ENCODE results near the gene RASL10B. TPM values are rescaled to one million over a fixed set of nuclear protein-coding genes. Genes with fewer than 3 reads are reported as not detected.

The RASL10B gene
- total RNA-seq, 1 experiment from 2014 or later, result 0.16 TPM

DNA sequence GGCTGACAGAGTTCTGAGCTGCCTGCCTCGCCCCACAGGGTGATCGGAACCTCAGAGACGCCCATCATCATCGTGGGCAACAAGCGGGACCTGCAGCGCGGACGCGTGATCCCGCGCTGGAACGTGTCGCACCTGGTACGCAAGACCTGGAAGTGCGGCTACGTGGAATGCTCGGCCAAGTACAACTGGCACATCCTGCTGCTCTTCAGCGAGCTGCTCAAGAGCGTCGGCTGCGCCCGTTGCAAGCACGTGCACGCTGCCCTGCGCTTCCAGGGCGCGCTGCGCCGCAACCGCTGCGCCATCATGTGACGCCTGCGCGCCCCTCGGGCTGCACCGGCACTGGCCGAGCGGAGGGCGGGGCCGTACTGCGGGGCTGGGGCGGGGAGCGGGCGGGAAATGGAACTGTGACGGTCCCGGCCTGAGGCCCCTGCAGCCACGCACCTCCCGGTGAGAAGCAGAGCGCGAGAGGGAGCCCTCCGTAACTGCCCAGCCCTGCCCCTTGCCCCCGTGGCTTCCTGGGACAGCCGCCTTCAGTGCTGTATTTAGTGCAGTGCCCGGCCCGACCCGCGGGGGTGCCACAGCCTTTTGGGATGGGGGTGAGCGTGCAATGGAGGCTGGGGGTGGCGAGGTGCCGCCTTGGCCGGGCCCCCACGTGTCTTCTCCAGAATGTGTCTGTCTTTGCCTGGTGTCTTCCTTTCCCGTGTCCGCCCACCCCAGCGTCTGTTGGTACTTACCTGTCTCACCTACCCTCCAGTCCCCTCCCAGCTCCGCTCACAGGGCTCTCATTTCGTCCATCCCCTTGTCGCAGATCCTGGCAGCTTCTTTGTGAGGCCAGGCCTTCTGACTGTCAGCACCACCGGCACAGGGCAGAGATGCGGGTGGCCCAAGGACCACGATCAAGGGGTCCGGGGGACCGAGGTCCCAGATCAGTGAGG, 9.8 kb downstream of the RASL10B start:
- Histone ChIP-seq H3K27ac (no peak overlapping the region), H3K4me1 (replicated peaks) (no peaks in the 10 kb centered on the region), H3K27me3 (replicated peaks) (peaks cover 30% of the 10 kb centered on the region), H3K4me3 (no peak overlapping the region), H3K36me3 (no peaks in the 10 kb centered on the region), H3K9me3 (replicated peaks) (no peaks in the 10 kb centered on the region)
- DNase-seq (ENCODE audit: low read depth in 1 of 2, low spot score in 2 of 2), result no peak

GRCh38 chr17:35742496-35742895, 11.1 kb downstream of the RASL10B start:
- H3K4me1 ChIP-seq (replicated peaks), result no peaks in the 10 kb centered on the region
- no peak overlapping the region for H3K4me3 ChIP-seq
- no peak overlapping the region for H3K27ac ChIP-seq
- no peak for DNase-seq (ENCODE audit: low read depth in 1 of 2, low spot score in 2 of 2)
- H3K27me3 ChIP-seq (replicated peaks), result peaks cover 30% of the 10 kb centered on the region
- H3K36me3 ChIP-seq, result no peaks in the 10 kb centered on the region
- no peaks in the 10 kb centered on the region for H3K9me3 ChIP-seq (replicated peaks)

- no peak overlapping the region for H3K27ac ChIP-seq
Measured at GRCh38 chr17:35742896-35743477, 11.5 kb downstream of the RASL10B start.

DNA sequence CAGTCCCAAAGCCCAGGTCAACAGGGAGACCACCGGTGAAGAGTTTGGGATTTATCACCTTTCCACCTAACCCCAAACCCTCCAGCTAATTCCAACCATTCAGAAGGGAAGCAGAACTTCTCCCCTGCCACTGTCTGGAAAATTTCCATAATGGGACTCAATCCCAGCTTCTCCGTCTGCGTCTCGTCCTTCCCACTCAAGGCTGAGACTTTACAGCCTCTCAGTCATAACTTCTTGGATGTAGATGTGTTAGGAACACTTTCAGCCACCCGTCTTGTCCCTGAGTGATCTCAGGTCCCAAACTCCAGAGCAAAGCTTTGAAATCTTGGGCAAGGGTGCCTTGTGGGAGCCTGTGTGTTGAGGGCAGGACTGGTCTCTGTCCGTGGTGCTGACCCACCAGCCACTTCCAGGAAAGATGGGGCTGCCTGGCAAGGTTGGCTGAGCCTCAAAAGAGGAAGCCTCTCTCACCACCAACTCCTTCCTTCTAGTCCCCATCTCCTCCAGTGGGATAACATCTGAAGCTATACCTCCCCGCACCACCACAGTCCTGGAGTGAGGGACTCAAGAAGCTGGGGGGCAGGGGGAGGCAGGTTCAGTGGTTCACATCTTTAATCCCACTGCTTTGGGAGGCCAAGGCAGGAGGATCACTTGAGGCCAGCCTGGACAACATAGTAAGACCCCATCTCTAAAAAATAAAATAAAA, 12.3 kb downstream of the RASL10B start:
- Histone ChIP-seq H3K4me3 (no peak overlapping the region), H3K4me1 (replicated peaks) (no peaks in the 10 kb centered on the region), H3K27ac (no peak overlapping the region), H3K36me3 (no peaks in the 10 kb centered on the region), H3K27me3 (replicated peaks) (peaks cover 27% of the 10 kb centered on the region), H3K9me3 (replicated peaks) (no peaks in the 10 kb centered on the region)
- DNase-seq (ENCODE audit: low read depth in 1 of 2, low spot score in 2 of 2), result no peak

More at GRCh38 chr17:35742896-35743477, 11.5 kb downstream of the RASL10B start:
- H3K4me1 ChIP-seq (replicated peaks), result no peaks in the 10 kb centered on the region
- H3K9me3 ChIP-seq (replicated peaks), result no peaks in the 10 kb centered on the region
- DNase-seq (ENCODE audit: low read depth in 1 of 2, low spot score in 2 of 2), result no peak
- no peaks in the 10 kb centered on the region for H3K36me3 ChIP-seq
- peaks cover 29% of the 10 kb centered on the region for H3K27me3 ChIP-seq (replicated peaks)
- no peak overlapping the region for H3K4me3 ChIP-seq

- no peak overlapping the region for H3K4me3 ChIP-seq
- H3K27ac ChIP-seq, result no peak overlapping the region
- H3K36me3 ChIP-seq, result no peaks in the 10 kb centered on the region
- no peaks in the 10 kb centered on the region; the same call in 1 of the 2 replicates for H3K4me1 ChIP-seq (replicated peaks)
- H3K9me3 ChIP-seq (replicated peaks), result no peaks in the 10 kb centered on the region
- DNase-seq (ENCODE audit: low read depth in 1 of 2, low spot score in 2 of 2), result no peak
- peaks cover 30% of the 10 kb centered on the region for H3K27me3 ChIP-seq (replicated peaks)
Measured at GRCh38 chr17:35744830-35745229, 13.4 kb downstream of the RASL10B start.

DNA sequence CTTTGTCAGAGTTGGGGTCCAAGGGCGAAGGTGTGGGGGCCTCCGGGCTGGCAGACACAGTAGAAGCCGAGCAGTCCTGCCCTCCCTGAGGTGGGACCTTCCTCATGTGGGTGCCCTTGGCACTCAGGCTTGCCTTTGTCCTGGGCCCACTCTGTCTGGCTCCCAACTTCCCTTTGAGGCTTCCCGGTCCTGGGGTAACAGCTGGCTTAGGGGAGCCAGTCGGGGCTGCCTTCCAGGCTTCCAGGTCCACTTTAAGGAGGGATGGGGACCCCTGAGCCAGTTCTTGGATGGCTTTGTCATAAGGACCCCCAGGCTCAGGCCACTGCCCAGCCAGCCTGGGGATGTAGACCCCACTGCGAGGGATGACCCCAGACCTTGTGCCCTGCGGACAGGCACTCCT, 13.8 kb downstream of the RASL10B start:
- Histone ChIP-seq H3K36me3 (no peaks in the 10 kb centered on the region), H3K4me3 (no peak overlapping the region), H3K9me3 (replicated peaks) (no peaks in the 10 kb centered on the region), H3K4me1 (replicated peaks) (no peaks in the 10 kb centered on the region; the same call in 1 of the 2 replicates), H3K27me3 (replicated peaks) (peaks cover 30% of the 10 kb centered on the region), H3K27ac (no peak overlapping the region)
- no peak for DNase-seq (ENCODE audit: low read depth in 1 of 2, low spot score in 2 of 2)

DNA sequence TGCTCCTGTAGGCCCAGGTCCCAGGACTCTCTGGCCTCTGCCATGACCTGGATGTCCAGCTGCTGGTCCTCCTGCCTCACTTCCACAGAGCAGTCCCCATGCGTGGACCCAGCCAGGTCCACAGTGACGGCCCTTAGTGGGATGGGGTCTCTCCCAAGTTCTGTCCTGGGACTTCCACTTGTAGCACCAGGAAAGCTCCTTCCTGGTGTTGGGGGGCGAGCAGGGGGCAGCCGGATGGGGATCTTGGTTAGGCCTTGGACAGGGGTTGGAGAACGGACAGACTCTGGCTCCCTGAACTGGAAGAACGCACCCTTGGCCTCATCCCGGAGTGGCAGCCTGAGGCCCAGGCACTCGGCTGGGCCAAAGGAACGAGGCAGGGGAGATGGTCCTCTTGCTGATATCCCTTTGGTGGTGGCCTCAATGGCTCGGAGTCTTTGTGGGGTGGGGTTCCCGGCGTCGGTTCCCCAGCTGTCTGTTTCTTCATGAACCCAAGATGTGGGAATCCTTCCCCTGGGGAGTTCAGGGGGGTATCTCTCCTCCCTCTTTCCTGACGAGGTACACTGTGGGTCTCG, 14.4 kb downstream of the RASL10B start:
- no peak for DNase-seq (ENCODE audit: low read depth in 1 of 2, low spot score in 2 of 2)
- no peaks in the 10 kb centered on the region for H3K36me3 ChIP-seq
- no peaks in the 10 kb centered on the region; the same call in 1 of the 2 replicates for H3K4me1 ChIP-seq (replicated peaks)
- no peaks in the 10 kb centered on the region for H3K9me3 ChIP-seq (replicated peaks)
- H3K27me3 ChIP-seq (replicated peaks), result peaks cover 30% of the 10 kb centered on the region
- H3K27ac ChIP-seq, result no peak overlapping the region
- H3K4me3 ChIP-seq, result no peak overlapping the region

DNA sequence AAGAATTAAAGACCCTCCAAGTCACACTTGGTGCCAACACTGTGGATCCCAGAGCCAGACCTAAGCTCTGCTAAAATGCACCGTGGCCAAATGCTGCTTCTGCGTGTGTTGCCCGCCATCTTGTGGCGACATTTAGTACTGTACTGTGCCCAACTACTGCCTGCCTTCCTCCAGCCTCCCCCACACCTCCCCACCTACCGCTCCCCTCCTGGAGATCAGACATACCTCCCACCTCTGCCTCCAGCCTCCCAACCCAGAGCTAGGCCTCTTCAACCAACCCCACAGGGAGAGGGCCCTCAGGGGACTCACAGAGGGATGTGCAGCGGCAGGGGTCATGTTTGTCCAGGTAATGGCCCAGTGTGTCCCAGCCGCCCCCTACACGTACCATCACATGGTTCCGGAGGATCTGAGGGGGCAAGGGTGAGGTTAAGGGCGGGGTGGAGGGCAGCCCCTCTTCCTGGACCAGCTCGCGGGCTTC, 16.1 kb downstream of the RASL10B start:
- H3K27me3 ChIP-seq (replicated peaks), result peaks cover 26% of the 10 kb centered on the region
- no peaks in the 10 kb centered on the region; the same call in 1 of the 2 replicates for H3K4me1 ChIP-seq (replicated peaks)
- peak; percentile 42 to 71 for DNase-seq (ENCODE audit: low read depth in 1 of 2, low spot score in 2 of 2)
- H3K9me3 ChIP-seq (replicated peaks), result no peaks in the 10 kb centered on the region
- H3K36me3 ChIP-seq, result no peaks in the 10 kb centered on the region
- H3K27ac ChIP-seq, result no peak overlapping the region
- H3K4me3 ChIP-seq, result no peak overlapping the region

GRCh38 chr17:35748341-35748841, 17.0 kb downstream of the RASL10B start:
- no peaks in the 10 kb centered on the region for H3K36me3 ChIP-seq
- H3K4me1 ChIP-seq (replicated peaks), result no peaks in the 10 kb centered on the region; the same call in 1 of the 2 replicates
- H3K27ac ChIP-seq, result no peak overlapping the region
- peaks cover 26% of the 10 kb centered on the region for H3K27me3 ChIP-seq (replicated peaks)
- no peaks in the 10 kb centered on the region for H3K9me3 ChIP-seq (replicated peaks)
- DNase-seq (ENCODE audit: low read depth in 1 of 2, low spot score in 2 of 2), result no peak
- no peak overlapping the region for H3K4me3 ChIP-seq

DNA sequence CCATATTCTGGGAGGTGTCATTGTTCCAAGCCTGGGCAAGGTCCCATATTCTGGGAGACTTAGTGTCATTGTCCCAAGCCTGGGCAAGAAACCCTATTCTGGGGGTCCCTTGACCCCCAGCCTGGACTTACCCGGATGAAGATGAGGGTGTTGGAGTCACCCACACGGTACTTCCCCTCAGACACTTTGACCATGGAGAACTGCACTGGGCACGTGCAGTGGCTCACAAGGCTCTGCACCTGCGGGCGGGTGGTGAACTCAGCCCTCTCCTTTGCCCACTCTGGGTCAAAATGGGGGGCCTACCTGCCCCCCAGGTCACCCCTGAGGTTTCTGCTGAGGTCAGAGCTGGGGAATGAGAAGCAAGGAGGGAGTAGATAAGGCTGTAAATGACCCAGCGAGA, 17.5 kb downstream of the RASL10B start:
- Histone ChIP-seq H3K4me3 (no peak overlapping the region), H3K36me3 (no peaks in the 10 kb centered on the region), H3K27me3 (replicated peaks) (peaks cover 26% of the 10 kb centered on the region), H3K9me3 (replicated peaks) (no peaks in the 10 kb centered on the region), H3K4me1 (replicated peaks) (no peaks in the 10 kb centered on the region; the same call in 1 of the 2 replicates), H3K27ac (no peak overlapping the region)
- no peak for DNase-seq (ENCODE audit: low read depth in 1 of 2, low spot score in 2 of 2)

DNA sequence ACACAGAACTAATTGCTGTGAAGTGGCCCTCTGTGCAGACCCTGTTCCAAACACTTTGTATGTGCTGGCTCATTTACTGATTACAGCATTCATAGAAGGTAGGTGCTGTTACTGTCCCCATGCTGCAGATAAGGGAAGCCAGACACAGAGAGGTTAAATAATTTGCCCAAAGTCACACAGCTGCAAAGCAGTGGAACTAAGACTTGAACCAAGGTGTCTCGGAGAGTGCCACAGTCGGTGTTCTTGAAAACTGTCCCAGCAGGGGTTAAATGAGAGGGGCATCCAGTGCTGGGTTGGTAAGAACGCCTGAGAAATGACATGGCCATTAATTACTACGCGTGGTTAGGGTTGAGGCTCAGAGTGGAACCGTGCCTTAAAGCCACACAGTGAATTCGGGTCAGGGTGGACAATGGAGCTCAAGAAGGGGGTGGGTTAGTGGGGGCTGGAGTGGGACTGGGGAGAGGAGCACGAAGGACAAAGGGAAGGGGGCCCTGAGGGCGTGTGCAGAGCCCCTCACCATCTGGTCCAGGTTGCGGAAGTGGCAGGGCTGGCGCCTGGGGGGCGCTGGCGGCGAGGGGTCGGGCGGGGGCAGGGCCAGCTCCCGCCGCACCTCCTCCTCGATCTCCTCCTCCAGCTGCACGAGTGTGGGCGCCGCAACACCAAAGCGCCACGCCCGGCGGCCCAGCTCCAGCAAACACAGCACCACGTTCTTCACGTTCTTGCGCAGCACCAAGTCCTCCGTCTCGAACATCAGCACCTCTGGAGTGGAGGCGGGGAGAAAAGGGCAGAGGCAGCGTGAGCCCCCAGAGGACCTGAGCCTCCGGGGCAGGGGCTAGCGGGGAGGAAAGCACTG, 18.3 kb downstream of the RASL10B start:
- Histone ChIP-seq H3K27ac (no peak overlapping the region), H3K36me3 (no peaks in the 10 kb centered on the region), H3K9me3 (replicated peaks) (no peaks in the 10 kb centered on the region), H3K4me1 (replicated peaks) (no peaks in the 10 kb centered on the region; the same call in 1 of the 2 replicates), H3K4me3 (no peak overlapping the region), H3K27me3 (replicated peaks) (peaks cover 26% of the 10 kb centered on the region)
- no peak for DNase-seq (ENCODE audit: low read depth in 1 of 2, low spot score in 2 of 2)

DNA sequence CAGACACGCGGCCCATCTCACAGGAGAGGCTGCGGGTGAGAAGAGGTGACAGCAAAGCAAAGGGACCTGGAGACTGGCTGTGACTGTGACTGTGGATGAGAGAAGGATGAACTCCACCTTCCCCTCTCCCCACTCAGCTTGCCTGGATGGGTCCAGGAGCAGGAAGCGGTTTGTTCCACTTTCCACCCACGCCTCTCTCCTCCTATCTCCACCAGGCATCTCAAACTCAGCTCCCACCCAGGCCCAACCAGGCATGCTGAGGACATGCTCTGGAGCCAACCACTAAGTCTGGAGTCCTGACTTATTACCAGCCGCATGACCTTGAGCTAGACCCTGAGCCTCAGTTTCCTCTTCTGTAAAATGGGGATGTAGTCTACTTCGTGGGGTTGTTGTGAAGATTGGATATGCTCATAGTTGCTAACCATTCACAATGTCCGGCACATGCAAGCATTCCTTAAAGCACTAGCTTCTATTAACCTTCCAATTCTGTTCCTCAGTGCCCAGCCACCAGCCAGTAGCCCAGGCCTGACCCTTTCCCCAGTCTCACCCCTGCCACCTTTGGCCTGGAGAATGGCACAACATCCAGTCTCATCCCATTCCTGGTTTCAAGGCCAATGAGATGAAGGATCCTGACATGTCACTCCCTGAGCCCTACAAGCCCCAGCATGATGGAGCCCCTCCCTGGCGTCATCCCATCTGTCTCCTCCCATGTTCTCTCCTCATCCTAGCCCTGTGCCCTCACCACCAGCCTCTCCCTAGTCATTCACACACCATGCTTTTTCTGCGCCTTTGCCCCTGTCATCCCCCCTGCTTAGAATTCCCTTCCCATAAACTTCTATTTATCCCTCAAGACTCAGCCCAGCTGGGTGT, 19.3 kb downstream of the RASL10B start:
- H3K4me1 ChIP-seq (replicated peaks), result no peaks in the 10 kb centered on the region; the same call in 1 of the 2 replicates
- H3K9me3 ChIP-seq (replicated peaks), result no peaks in the 10 kb centered on the region
- H3K4me3 ChIP-seq, result no peak overlapping the region
- no peak for DNase-seq (ENCODE audit: low read depth in 1 of 2, low spot score in 2 of 2)
- H3K36me3 ChIP-seq, result no peaks in the 10 kb centered on the region
- peaks cover 26% of the 10 kb centered on the region for H3K27me3 ChIP-seq (replicated peaks)
- no peak overlapping the region for H3K27ac ChIP-seq
